GM15510 (cell line): ENCODE measurements around the gene ZDHHC7.

Experiments
- POLR2A ChIP-seq: IDR thresholded peaks from 3 replicates; pipeline ENCODE4 v1.6.1; 2011; ENCODE audit warnings: borderline replicate concordance; ENCODE audit not compliant: insufficient read length; ENCODE audit errors: extremely low read depth

ZDHHC7 gene

DNA sequence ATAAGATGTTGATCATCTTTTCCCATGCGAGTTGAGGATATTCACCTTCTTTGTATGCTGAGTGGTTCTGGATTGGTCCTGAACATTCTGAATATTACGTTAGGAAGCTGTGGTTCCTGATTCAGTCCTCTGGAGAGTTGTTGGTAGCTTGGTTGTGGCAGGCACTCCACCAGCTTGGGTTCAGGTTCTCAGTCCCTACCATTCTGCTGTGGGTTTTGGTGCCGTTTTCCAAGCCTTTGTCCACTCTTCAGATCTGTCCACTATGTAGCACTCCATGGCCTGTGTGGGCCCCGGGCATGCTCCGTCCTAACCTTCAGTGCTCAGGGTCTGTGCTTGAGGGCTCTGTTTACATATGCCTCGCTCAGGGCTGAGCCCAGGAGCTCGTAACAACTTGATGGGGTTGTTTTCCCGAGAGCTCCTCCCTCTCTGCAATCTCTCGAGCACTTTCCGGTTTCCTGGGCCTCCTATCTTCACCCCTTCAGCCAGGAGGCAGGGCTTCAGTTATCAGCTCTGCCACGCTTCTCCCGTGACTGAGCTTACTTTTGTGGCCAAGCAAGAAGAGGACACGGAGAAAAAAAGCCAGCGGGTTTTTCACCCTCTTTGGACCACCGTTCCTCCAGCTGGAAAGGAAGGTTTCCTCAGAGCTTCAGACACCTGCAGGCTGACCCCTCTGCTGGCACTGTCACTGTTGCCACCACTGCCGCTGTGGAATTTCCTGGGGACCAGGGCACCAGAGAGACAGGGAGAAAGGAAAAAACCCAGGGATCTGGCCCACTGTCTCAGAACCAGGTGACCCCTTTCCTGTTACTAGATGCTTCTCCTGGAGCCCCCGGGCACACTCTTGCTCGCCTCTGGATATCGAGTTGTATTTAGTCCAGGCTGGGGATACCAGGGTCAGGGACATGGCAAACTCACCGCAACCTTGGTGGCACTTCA, 35.9 kb upstream of the ZDHHC7 start:
- no peak for TF ChIP-seq POLR2A

DNA sequence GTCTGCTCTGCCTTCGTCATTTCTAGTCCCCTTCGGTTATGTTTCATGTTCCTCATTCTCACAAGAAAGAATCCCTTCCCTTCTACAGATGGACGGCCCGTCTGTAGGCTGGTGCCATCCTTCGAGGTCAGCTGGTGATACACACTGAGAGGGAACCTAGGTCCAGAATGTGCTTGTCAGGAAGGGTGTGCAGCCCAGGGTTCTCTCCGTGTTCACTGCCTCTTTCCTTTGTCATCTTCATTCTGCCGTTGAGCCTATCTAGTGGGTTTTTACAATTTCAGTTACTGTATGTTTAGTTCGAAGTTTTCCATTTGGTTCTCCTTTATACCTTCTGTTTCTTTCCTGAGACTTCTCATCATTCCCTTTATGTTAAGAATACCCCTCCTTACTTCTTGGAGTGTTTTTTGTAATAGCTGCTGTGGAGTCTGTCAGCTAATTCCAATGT, 35.2 kb upstream of the ZDHHC7 start:
- no peak for TF ChIP-seq POLR2A

DNA sequence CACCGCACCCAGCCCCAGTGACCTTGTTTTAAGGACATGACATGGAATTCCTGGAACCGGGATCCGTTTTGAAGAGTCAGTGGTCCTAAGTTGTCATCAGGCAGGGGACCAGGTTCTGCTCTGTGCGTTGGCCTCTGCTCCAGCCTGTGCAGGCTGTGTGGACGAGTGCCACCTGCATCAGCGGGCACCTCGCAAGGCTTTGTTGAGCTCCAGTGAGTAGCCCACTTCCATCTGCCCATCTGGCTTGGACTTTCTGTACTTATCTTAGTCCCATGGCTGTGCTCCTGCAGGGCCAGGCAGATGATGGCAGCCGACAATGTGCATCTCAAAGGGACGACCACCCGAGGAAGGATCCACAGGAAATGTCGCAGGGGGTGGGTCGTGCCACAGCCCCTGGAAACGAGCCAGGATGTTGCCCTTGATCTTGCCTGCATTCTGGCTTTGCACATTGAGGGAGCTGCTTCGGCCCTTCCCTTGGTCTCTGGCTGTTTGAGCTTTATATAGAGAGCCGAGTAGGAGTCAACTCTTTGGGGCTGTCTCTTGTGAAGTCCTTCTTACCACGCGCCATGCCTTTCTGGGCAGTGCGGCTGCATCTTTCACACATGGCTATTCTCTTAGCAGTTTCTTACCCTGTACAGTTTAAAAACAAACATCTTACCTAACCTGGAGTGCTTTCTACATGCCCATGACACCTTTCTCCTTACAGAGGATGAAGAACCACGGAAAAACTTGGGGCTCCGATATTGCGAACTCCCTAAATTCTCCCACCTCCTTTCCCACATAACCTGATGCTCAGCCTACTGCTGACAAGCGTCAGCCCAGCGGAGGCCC, 34.5 kb upstream of the ZDHHC7 start:
- TF ChIP-seq POLR2A = no peak

DNA sequence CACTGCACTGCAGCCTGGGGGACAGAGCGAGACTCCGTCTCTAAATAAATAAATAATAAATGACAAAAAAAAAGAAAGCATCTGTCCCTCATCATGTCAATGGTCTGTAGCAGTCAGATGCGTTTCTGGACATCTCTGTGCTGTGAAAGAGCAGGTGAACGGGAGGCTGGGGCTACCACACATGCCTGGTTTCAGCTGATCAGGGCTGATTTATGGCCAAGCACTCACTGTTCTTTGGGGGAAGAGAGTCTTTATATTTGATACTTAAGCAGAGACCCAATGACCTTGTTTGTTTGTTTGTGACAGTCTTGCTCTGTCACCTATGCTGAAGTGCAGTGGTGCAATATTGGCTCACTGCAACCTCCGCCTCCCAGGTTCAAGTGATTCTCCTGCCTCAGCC, 33.7 kb upstream of the ZDHHC7 start:
- TF ChIP-seq POLR2A = no peak

DNA sequence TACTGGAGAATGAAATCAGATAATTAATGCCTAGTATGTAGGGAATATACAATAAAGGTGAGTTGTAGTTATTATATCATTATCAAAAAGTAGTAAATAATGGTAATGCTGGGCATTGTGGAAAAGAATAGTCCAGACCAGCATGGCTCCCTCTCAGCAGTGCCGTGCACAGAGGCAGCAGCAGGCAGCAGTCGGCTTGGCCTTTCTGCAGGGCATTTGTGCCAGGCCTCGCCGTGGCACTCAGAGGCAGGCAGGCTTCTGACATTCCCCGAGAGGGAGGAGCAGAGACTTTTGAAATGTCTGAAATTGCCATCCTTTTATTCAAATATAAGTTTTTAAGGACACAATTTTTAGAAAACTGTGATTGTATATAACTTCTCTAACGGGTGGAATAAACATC, 31.3 kb upstream of the ZDHHC7 start:
- TF ChIP-seq POLR2A = no peak

DNA sequence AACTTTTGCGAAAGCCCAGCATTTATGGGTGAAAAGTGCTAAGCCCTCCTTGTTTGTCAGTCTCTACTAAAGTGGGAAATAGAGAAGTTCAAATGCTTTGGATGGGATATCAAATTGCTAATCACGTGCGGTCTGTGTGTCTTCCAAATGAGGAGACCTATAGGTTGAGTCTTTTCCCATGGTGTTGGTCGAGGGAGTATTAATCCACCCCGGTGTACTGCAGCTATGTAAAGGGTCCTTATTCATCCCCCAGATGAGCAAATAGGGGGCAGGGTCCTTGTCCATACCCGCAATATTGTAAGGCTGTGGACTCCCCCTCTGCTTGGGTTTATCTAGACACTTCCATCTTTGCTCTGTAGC, 30.8 kb upstream of the ZDHHC7 start:
- no peak for TF ChIP-seq POLR2A

DNA sequence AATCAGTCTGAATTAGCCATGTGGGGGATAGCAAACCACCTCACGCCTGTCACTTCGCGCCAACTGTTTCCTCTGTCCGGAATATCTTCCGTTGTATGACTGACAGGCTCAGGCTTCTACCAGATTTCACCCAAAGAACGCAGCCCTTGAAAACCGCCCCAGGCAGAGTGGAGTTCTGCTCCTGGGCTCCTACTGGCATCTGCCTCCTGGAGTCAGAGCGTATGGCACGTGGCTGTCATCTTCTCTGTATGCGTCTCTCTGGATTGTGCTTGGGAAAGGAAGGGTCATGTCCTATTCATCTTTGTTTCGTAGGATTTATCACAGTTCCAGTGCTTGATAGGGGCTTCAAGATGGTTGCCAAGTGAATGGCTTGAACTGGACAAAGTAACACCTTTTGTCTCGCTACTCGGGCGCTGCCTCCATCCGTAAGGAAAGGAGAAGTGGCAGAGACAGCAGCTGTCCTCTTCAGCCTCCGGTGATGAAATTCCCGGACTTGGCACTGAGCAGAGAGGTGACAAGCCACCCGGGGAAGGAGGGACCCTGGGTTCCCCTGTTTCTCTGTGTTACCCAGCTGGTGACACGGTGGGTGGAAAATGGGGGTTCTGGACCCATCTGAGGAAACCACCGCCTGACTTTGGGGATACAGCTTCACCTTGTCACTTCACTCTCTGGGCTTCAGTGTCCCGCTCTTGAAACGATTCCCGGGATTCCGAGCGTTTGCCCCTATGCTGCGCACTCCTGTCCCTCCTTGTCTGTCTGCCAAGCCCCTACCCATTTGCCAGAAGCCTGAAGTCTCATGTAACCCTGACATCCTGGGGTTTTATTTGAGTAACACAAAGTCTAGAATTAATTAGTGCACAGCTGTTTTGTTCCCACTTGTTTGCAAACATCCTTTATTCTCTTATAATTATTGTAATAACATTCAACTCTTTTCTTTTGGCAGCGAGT, 30.2 kb upstream of the ZDHHC7 start:
- TF ChIP-seq POLR2A = no peak

DNA sequence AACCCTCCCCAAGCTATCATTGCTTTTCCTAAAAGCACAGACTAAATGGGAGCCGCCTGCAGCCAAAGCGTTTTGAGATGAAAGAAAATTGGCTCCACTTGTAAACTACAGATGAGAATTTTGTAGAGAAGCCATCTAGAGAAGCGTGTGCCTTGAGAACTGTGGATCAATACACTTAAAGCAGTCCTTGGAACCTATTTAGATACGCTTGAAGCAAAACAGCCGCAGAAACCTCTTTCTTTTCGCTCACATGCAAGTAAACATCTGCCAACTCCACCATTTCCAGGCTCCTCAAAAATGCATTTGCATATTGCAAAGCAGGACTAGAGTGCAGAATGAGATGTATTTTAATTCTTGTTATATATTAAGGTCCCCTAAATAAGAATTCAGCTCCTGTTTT, 29.4 kb upstream of the ZDHHC7 start:
- TF ChIP-seq POLR2A = no peak

DNA sequence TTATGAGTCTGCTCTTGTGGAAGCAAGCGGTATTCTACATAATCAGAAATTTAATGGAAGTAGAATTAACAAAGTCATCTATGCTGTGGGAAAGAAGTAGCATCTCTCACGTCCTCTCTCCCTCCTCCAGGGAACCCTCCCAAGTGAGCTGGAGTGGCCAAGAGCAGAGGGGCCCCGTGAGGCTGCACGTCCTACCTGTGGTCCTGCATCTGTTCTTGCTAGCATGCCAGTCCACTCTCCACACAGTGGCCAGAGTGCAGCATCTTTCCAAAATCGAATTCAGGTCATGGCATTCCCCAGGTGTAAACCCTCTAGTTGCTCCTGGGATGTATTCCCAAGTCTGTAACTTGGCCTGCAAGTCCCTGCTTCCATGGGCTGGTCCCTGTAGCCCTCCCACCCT, 26.4 kb upstream of the ZDHHC7 start:
- no peak for TF ChIP-seq POLR2A

DNA sequence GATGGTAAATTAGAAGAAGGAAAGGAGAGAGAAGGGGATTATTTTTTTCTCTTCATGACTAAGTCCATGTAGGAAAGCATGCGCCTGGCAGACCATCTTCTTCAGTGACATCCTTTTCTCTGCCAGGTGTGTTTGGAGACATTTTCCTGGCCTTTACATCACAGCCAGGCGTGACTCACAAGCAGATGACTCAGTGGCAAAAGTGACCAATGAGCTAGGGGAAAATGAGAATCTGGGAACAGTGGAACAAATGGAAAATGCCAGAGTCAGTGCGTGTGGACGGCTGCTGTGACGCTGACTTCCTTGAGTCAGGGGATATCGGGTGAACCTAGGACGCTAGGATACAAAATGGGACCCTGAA, 25.7 kb upstream of the ZDHHC7 start:
- no peak for TF ChIP-seq POLR2A

DNA sequence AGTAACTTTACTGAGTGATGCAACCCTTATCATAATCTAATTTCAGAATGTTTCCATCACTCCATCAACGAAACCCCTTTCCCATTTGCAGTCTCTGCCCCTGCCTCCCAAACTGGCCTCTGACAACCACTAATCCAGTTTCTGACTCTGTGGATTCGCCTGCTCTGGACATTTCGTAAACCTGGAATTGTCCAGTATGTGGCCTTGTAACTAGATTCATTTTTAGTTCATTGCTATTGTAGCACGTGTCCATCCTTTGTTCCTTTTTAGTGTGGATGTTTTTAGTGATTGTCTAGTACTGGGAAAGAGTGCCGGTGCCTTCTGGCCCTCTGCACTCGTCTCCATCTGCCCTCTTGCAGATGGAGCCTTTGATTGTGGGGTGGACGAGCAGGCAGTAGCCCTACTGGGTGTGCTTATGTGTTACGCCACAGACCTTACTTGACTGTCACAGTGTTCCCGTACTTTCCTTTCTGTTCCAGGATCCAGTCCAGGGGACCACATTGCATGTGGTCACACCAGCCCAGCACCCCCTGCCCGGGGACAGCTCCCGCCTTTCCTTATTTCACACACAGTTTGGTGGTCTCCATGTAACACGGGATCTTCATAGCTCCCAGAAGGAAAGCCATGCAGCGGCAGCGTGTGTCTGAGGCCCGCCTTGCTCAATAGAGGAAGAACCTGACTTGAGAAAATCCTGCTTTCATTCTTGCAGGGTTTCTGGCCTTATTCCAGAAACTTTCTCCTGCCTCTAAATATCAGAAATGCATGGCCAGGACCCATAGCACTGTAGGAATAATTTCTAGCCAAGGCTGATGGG, 25.1 kb upstream of the ZDHHC7 start:
- TF ChIP-seq POLR2A = no peak

DNA sequence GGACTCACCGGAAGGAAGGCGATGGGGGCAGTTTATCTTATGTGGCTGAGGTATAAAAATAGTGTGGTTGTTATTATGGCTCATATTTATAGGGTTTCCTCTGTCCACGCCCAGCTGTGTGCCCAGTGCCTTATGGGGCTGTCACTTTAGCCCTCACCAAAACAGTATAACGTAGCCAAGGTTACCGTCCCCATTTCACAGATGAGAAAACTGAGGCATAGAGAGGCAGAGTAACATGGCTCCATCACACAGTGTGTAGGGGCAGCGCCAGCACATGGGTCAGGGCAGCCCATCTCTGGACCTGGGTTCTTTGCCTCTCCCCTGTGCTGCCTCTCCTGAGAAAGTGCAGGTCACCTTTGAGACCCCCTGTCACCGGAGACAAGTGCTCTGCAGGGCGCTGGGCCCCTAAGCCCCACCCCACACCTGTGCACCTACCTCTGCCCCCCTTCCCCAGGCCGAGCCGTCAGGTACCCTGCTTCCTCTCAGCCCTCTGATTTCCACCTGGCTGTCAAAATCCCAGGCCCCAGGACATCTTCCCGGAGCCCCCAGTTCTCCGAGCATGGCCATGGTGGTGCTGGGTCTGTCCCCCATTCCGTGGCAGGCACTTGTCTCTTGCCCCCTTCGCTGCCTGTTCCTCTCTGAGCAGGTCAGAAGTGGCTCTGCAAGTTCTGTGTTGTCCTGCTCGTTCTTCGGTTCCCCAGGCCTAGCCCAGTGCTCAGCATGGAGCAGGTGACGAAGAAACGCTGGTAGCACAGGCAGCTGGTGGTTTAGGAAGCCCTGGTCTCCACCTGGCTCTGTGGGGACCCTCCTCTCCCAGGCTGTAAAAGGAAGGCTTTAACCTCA, 23.5 kb upstream of the ZDHHC7 start:
- TF ChIP-seq POLR2A = no peak

DNA sequence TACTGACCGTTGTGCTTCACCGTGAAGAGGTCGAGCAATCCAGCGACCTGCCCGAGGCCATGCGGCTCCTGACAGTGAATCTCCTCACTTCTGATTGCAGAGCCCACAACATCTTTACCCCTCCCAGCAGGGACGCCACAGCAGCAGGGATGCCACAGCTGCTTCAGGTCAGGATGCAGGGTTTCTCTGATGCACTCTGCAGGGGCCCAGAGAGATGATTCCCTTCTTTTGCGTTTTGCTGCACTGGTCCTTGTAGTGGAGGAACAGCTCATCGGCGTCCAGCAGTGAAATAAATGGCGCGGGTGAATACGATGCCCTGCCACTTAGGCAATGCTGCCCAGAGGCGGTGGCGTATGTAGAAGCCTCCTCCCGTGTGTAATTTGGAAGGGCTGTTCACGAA, 21.8 kb upstream of the ZDHHC7 start:
- no peak for TF ChIP-seq POLR2A
